Measurements from ENCODE around the gene SLC22A5. TPM values are rescaled to one million over a fixed set of nuclear protein-coding genes. Genes with fewer than 3 reads are reported as not detected.

SLC22A5 gene
- total and polyA plus RNA-seq, 9 of the 15 experiments (the other 6 are each of a cell fraction or from before 2014, with no cell fraction given) = 3.0 to 16.6 (median 8.3) TPM

GRCh38 chr5:132426525-132427138 is 57.1 kb downstream of the SLC22A5 start (continued):
- TF ChIP-seq ZNF407 (IDR thresholded peaks at IDR 0.05; ENCODE audit: low read depth) = no peak
- TF ChIP-seq PTTG1 (tag; IDR thresholded peaks at IDR 0.05; ENCODE audit: low read depth) = no peak
- TF ChIP-seq ZNF449 (CRISPR knock-in tag; IDR thresholded peaks at IDR 0.05) = no peak
- TF ChIP-seq SAP30 (IDR thresholded peaks at IDR 0.05; ENCODE audit: borderline replicate concordance, insufficient read depth, low read depth, low read length, poor library complexity, severe bottlenecking) = no peak
- no peak for TF ChIP-seq PREB (CRISPR knock-in tag; IDR thresholded peaks at IDR 0.05)
- TF ChIP-seq USF2 (CRISPR knock-in tag; IDR thresholded peaks at IDR 0.05) = no peak
- no peak for TF ChIP-seq ZNF398 (CRISPR knock-in tag; IDR thresholded peaks at IDR 0.05)
- TF ChIP-seq ZNF583 (CRISPR knock-in tag; IDR thresholded peaks at IDR 0.05) = no peak
- TF ChIP-seq ZBTB7A (IDR thresholded peaks at IDR 0.05; ENCODE audit: borderline replicate concordance, control insufficient read depth, low read depth, low read length) = peak; percentile 82; the same call in 1 of the 2 replicates
- TF ChIP-seq TFE3 (CRISPR knock-in tag; IDR thresholded peaks at IDR 0.05) = no peak
